DND-41 (cell line): ENCODE measurements around the gene OSBPL8.

Source experiments
- CTCF ChIP-seq: IDR thresholded peaks from 2 replicates; pipeline ENCODE4 v1.5.1; 2012; ENCODE audit warnings: borderline replicate concordance, low read length, moderate library complexity, mild to moderate bottlenecking; ENCODE audit not compliant: poor library complexity, severe bottlenecking; ENCODE audit errors: extremely low read depth
- EZH2 ChIP-seq: IDR thresholded peaks from 3 replicates; pipeline ENCODE4 v1.6.1; 2012; ENCODE audit warnings: borderline replicate concordance, low read depth, mild to moderate bottlenecking, moderate library complexity, low read length, inconsistent platforms; ENCODE audit not compliant: severe bottlenecking

GRCh38 chr12:76317976-76318375 is 241.6 kb downstream of the OSBPL8 start:
- no peak for TF ChIP-seq CTCF
- TF ChIP-seq EZH2 = no peak
